Measurements from ENCODE around the gene CDH12.

DNA sequence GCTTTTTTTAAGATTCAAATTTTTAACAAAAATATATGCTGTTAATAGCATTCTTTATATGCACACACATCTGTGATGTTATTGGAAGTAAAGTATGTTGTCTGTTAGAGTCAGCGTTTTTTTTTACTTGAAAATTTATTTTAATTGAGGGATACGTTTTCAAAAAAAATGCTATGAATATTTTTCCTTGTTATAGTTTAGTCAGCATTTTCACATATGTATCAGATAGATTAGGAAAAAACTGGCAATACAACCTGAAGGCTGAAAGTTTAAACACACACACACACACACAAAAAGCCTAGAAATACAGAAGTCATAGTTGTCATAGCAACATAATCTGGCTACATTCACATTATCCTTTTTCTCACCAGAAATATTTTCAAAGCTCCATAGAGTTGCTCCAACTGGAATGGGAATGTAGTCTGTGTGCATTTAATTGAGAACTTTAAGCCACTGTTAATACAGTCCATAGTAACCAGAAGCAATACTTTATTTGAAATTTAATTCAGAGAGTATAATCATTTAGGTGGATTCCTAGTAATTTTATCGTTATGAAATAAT is 116.6 kb downstream of the CDH12 start:
- TF ChIP-seq ZNF8 (CRISPR knock-in tag; IDR thresholded peaks at IDR 0.05) (no peak), BACH2 (CRISPR knock-in tag; IDR thresholded peaks at IDR 0.05; ENCODE audit: borderline replicate concordance) (no peak), ZFP3 (CRISPR knock-in tag; IDR thresholded peaks at IDR 0.05) (no peak), GLIS3 (CRISPR knock-in tag; IDR thresholded peaks at IDR 0.05) (no peak)
